ELR (cell line): ENCODE results near the gene STXBP5L.
"Not testable (repeated sequence)": the region's sequence is repeated elsewhere in the genome, so short reads cannot be mapped to it uniquely, and the experiment has no call there.

Source experiments
- DNase-seq: peaks from one replicate; pipeline ENCODE4 v3.0.0-alpha.2; 2015; ENCODE audit warnings: low read depth

STXBP5L gene

DNA sequence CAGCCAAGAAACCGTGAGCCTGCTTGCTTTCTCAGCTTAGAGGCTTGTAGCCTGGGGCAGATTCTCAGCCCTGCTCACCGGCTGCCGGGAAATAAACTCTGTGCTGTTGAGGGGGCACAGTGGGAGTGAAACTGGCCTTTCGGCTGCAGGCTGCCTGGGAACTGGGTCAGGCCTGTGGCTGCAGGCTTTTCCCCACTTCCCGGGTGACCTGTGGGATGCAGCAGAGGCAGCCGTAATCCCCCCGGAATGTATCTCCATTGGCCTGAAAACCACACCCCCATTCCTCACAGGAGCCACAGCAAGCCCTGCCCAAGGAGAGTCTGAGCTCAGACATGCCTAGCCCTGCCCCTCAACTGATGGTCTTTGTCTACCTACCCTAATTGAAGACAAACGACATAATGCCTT lies 110.9 kb downstream of the STXBP5L start:
- no peak for DNase-seq

GRCh38 chr3:121063628-121064027 lies 155.6 kb downstream of the STXBP5L start:
- DNase-seq: no peak

DNA sequence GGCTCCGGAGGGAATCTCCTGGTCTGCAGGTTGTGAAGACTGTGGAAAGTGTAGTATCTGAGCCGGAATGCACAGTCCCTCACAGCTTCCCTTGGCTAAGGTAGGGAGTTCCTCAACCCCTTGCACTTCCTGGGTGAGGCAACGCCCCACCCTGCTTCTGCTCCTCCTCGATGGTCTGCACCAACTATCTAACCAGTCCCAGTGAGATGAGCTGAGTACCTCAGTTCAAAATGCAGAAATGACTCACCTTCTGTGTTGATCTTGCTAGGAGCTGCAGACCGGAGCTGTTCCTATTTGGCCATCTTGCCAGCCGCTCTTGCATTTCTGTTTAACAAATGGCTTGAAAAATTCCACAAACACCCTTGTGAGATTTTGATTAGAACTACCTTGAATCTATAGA lies 156.1 kb downstream of the STXBP5L start:
- DNase-seq: no peak

- no peak for DNase-seq
Observed at GRCh38 chr3:121072133-121072532, 164.1 kb downstream of the STXBP5L start.

DNA sequence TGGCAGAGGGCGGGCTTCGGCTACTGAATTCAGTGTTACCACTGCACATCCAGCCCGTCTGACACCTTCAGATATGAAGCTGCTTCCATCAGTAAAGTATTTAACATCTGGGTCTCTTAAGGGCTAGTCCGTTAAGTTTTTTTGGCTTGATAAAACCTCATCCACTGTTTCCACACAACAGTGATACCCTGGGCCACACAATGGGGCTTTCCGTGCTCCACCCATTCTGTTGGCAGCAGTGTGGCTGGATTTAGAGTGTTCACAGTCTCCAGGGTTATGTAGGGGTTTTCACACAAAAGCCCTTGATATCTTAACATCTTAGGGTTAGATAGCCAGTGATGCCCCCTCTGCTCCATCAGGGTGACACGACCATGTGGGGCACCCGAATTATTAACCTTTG lies 165.0 kb downstream of the STXBP5L start:
- DNase-seq: no peak

DNA sequence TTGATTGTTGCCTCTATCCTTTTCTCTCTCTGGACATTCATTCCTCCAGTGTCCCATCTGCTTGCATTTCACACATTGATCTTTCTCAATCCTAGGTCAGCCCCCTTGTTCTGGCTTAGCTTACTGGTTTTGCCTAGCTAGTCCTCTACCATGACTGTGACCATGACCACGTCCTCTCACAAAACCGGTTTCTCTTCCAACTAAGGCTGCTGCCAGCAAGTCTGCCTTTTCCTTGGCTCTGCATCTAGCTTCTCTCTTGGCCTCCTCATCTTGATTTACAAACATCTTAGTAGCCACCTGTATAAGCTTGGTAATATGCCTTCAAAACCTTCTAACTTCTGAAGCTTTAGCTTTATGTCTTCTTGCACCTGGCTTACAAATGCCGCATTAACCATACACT lies 167.2 kb downstream of the STXBP5L start:
- DNase-seq: no peak

DNA sequence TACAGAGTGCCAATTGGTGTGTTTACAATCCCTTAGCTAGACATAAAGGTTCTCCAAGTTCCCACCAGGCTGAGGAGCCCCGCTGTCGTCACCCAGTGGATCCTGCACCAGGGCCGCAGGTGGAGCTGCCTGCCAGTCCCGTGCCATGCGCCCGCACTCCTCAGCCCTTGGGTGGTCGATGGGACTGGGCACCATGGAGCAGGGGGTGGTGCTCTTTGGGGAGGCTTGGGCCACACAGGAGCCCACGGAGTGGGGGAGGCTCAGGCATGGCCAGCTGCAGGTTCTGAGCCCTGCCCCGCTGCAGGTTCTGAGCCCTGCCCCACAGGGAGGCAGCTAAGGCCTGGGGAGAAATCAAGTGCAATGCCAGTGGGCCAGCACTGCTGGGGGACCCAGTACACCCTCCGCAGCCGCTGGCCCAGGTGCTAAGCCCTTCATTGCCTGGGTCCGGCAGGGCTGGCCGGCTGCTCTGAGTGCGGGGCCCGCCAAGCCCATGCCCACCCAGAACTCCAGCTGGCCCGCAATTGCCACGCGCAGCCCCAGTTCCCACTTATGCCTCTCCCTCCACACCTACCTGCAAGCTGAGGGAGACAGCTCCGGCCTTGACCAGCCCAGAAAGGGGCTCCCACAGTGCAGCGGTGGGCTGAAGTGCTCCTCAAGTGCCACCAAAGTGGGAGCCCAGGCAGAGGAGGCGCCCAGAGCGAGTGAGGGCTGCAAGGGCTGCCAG lies 170.5 kb downstream of the STXBP5L start:
- DNase-seq: not testable (repeated sequence)

DNA sequence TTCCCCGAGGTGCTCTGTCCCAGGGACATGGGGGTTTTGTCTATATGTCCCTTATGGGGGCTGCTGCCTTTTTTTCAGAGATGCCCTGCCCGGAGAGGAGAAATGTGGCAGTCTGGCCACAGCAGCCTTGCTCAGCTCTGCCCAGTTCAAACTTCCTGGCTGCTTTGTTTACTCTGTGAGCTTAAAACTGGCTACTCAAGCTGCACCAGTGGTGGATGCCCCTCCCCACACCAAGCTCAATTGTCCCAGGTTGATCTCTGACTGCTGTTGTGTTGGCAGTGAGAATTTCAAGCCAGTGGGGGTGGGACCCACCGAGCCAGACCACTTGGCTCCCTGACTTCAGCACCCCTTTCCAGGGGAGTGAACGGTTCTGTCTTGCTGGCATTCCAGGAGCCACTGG lies 188.9 kb downstream of the STXBP5L start:
- DNase-seq: no peak

- DNase-seq: not testable (repeated sequence)
Observed at GRCh38 chr3:121111086-121111485, 203.1 kb downstream of the STXBP5L start.

GRCh38 chr3:121111914-121112612 lies 204.1 kb downstream of the STXBP5L start:
- peak; percentile 2 for DNase-seq

- DNase-seq: no peak
Observed at GRCh38 chr3:121126033-121126706, 218.2 kb downstream of the STXBP5L start.

- no peak for DNase-seq
Observed at GRCh38 chr3:121126707-121127035, 218.7 kb downstream of the STXBP5L start.

- DNase-seq: peak; percentile 40
Observed at GRCh38 chr3:121152573-121152972, 244.6 kb downstream of the STXBP5L start.

DNA sequence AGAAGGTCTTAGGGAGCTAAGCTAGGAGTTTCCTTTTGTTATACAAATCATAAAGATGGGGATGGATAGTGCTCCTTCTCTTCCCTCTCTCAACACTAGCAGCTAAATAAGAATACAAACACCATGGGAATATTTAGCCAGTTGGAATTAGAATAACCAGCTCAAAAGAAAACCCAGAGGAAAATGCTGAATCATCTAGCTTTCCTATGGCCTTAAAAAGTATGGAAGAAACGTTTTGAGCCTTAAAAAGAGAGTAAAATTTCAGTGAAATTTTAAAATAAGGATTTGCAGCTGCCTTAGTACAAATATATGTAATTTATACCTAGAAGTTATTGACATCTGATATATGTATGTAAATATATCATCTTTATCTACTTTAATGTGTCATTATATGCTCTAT lies 245.8 kb downstream of the STXBP5L start:
- no peak for DNase-seq

- peak; percentile 47 for DNase-seq
Observed at GRCh38 chr3:121155028-121155427, 247.0 kb downstream of the STXBP5L start.

DNA sequence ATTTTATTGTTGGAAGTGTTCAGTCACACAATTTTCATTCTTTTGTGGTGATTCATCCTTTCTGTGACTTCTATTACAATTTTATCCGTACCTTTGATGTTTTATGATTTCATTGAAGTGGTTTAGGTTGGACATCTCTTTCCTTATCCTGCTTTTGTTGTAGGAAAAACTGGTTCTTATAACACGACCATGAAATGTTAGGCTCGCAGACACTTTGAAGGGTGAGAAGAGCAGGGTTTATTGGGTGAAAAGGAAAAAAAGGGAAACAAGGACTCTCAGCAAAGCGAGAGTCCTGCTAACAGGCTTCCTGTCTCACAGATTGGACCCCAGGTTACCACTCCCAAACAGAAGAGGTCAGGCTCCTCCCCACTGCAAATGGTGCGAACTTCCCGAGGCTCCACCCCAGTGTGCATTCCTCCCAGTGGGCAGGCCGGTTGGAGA lies 257.4 kb downstream of the STXBP5L start:
- DNase-seq: peak; percentile 11

DNA sequence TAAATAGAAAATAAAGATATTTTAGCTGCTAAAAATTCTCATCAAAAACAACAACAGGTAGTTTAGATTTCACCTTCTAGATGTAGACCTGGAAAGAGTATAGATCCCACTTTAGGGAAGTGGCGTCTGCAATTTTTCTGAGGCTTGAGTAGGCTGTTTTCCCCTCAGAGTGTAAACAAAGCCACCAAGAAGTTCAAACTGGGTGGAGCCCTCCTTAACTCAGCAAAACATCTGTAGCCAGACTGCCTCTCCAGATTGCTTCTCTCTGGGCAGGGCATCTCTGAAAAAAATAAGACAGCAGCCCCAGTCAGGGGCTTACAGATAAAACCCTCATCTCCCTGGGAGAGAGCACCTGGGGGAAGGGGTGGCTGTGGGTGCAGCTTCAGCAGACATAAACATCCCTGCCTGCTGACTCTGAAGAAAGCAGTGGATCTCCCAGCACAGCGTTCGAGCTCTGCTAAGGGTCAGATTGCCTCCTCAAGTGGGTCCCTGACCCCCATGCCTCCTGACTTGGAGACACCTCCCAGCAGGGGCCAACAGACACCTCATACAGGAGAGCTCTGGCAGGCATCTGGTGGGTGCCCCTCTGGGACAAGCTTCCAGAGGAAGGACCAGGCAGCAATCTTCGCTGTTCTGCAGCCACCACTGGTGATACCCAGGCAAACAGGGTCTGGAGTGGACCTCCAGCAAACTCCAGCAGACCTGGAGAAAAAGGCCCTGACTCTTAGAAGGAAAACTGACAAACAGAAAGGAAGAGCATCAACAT lies 259.6 kb downstream of the STXBP5L start:
- DNase-seq: no peak

- no peak for DNase-seq
Observed at GRCh38 chr3:121175083-121175482, 267.1 kb downstream of the STXBP5L start.

DNA sequence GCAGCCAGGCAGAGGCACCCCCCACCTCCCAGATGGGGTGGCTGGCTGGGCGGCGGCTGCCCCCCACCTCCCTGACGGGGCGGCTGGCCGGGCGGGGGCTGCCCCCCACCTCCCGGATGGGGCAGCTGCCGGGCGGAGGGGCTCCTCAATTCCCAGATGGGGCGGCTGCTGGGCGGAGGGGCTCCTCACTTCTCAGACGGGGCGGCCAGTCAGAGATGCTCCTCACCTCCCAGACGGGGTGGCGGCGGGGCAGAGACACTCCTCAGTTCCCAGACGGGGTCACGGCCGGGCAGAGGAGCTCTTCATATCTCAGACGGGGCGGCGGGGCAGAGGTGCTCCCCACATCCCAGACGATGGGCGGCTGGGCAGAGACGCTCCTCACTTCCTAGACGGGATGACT lies 282.6 kb downstream of the STXBP5L start:
- not testable (repeated sequence) for DNase-seq

GRCh38 chr3:121202573-121202972 lies 294.6 kb downstream of the STXBP5L start:
- DNase-seq: no peak

- DNase-seq: no peak
Observed at GRCh38 chr3:121223116-121223515, 315.1 kb downstream of the STXBP5L start.

DNA sequence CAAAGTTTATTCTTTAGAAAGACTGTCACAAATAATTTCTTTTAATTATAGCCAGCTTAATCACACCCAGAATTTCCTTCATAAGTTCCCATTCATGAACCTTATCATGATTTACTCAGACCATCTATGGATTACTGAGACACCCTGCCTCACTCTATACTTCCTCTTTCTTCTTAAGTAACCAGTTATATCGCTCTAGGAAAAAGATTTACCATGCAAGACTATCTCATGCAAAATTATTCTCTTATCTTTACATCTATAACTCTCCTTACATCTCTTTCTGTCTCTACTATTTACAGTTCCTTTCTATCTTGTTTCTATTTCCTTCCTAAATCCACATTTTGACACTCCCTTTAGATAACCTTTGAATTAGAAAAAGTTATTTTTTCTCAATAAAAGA lies 321.0 kb downstream of the STXBP5L start:
- DNase-seq: no peak
